GM19239 (cell line): ENCODE measurements around the gene SHTN1.

ENCODE experiments used
- DNase-seq: peaks from one replicate; pipeline ENCODE4 v3.0.0; 2011; ENCODE audit warnings: low spot score; ENCODE audit not compliant: insufficient read length
- FAIRE-seq: peaks from 2 replicates; lab custom pipeline; 2011; peaks lifted over from hg19 to GRCh38; lab: Jason Lieb, UNC

The SHTN1 gene

DNA sequence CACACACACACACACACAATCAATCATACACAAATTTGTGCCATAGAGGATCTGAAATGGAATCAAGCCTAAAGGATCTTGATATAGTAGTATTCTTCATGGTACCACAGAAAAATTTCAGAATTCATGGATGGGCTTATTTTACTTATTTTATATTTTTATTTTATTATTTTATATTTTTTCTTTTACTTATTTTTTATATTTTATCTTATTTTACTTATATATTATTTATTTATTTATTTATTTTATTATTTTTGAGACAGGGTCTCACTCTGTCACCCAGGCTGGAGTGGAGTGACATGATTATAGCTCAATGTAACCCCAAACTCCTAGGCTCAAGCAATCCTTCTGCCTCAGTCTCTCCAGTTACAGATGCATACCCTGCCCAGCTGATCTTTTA lies 16.7 kb downstream of the SHTN1 start:
- DNase-seq, result no peak
- FAIRE-seq, result no peak

GRCh38 chr10:116985611-116986010 lies 19.4 kb downstream of the SHTN1 start:
- FAIRE-seq, result no peak
- DNase-seq, result no peak

DNA sequence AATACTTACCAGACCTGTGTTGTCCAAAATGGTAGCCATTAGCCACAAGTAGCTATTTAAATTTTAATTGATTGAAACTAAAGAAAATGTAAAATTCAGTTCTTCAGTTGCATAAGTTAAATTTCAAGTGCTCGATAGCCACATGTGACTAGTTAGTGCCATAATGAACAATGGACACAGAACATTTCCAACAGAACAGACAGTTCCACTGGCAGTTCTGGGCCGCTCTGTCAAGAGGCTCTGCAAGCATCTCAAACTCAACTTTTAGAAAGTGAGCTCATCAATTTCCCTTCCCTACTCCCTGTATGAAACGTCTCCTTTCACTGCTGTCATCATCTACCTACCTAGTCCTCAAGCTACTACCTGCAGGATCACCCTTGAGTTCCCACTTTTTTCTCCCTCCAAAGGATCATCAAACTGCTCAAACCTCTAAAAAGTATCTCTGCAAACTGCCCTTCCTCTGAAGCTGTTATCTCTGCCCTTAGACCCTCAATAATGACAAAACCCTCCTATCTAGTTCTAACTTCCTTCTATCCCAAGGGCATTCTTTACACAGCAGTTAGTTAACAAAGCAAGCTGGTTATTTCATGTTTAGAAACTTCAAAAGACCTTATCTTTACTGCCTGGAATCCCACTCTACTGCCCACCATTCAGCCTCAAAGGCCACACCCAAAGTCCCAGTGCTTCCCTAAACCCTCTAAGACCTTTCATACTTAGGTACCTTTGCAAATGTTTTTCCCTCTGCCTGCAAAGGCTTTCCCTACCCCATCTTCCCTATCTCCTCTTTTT lies 20.6 kb downstream of the SHTN1 start:
- DNase-seq (no peak), FAIRE-seq (no peak)

DNA sequence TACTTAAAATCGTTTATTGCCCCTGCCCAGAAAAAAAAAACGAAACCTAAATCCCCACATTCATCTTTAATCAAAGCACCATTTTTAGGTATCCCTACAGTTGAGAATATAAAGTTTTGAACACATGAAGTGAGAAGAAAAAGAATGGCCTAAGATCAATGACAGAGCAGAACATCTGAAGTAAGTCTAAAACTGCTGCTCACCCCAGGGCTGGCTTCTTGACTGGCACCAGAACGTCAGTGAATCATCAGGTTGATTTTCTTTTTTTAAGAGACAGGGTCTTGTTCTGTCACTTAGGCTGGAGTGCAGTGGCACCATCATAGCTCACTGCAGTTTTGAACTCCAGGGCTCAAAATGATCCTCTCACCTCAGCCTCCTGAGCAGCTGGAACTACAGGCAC lies 24.9 kb downstream of the SHTN1 start:
- DNase-seq, result no peak
- FAIRE-seq, result no peak

DNA sequence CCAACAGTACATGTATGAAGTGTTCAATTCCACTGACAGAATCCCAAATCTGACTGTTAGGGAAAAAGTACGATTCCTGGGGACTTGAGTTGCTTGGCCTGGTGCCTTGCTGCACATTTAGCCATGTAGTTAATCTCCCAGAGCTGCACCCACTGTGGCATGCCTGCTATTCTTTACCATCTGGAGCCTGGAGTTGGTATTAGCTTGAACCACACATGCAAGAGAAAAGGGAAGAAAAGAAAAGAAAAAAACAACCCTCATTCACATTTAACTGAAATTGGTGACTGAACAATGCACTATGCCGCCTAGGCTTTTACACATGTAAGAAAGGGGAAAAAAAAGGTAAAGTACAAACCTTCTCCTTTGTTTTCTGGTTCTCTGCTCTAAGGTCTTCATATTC lies 26.1 kb downstream of the SHTN1 start:
- no peak for FAIRE-seq
- no peak for DNase-seq

- FAIRE-seq (no peak), DNase-seq (no peak)
These were observed 30.5 kb downstream of the SHTN1 start for GRCh38 chr10:116974456-116975005.

GRCh38 chr10:116973946-116974455 lies 31.0 kb downstream of the SHTN1 start:
- FAIRE-seq, result no peak

GRCh38 chr10:116973371-116973905 lies 31.5 kb downstream of the SHTN1 start:
- FAIRE-seq, result no peak

More at GRCh38 chr10:116973946-116974455, 31.0 kb downstream of the SHTN1 start:
- no peak for DNase-seq

GRCh38 chr10:116972131-116972530 lies 32.9 kb downstream of the SHTN1 start:
- DNase-seq, result no peak

More at GRCh38 chr10:116973371-116973905, 31.5 kb downstream of the SHTN1 start:
- DNase-seq, result no peak

GRCh38 chr10:116970050-116970449 lies 34.9 kb downstream of the SHTN1 start:
- DNase-seq (no peak), FAIRE-seq (no peak)

More at GRCh38 chr10:116972131-116972530, 32.9 kb downstream of the SHTN1 start:
- FAIRE-seq, result no peak

GRCh38 chr10:116968331-116968730 lies 36.7 kb downstream of the SHTN1 start:
- FAIRE-seq, result no peak
- no peak for DNase-seq

DNA sequence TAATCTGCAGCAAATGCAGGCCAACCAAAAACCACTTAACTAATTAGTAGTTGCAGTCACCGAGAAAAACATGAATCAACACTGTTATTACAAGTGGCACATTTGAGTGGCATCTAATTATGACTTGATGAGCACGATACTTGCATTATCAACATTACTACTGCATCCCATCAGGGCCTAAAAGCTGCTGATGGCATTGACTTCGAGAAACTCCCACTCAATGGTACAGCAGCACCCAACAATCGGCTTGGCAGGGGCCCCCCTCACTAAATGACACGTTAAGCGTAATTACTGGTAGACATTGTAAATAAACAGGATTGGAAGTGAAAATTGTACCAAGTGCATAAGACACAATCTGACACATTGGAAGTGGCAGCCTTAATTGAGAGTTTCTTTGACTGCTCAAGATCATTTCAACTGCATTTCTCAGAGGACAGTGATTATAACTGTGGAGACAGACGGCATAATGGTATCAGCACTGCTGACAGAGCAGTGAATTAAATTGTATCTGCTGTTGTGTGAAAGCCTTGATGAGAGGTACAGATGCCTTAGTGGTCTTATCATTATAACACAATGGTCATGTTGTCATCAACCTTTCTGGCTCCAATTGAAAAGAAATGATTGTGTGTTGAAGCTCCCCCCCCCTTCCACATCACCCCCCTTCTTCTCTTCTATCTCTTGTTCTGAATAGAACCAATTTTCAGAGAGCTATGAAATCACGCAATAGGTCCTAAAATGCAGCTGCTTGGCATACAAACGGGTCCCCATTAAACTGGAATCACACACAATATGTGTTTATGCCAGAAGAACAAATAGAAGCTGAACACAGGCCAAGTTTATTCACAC lies 43.4 kb downstream of the SHTN1 start:
- FAIRE-seq, result no peak
- DNase-seq, result no peak

- DNase-seq, result no peak
These were observed 44.8 kb downstream of the SHTN1 start for GRCh38 chr10:116960066-116960776.

GRCh38 chr10:116952729-116953128 lies 52.3 kb downstream of the SHTN1 start:
- DNase-seq (no peak), FAIRE-seq (no peak)

More at GRCh38 chr10:116960066-116960776, 44.8 kb downstream of the SHTN1 start:
- FAIRE-seq, result no peak

DNA sequence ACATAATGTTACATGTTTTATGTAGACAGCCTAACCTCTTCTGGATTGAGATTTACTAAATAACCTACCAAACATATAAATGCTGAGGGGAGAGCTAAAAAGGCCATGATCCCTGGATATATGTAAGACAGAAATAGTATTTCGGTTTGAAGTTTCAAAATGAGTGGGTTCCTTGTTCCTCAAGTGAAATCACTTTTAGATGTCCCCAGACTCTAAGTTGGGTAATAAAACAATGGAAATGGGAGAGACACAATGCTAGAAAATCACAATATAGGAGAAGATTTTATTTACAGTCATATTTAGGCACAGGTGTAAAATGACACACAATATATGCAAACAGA lies 56.5 kb downstream of the SHTN1 start:
- DNase-seq (no peak), FAIRE-seq (no peak)

DNA sequence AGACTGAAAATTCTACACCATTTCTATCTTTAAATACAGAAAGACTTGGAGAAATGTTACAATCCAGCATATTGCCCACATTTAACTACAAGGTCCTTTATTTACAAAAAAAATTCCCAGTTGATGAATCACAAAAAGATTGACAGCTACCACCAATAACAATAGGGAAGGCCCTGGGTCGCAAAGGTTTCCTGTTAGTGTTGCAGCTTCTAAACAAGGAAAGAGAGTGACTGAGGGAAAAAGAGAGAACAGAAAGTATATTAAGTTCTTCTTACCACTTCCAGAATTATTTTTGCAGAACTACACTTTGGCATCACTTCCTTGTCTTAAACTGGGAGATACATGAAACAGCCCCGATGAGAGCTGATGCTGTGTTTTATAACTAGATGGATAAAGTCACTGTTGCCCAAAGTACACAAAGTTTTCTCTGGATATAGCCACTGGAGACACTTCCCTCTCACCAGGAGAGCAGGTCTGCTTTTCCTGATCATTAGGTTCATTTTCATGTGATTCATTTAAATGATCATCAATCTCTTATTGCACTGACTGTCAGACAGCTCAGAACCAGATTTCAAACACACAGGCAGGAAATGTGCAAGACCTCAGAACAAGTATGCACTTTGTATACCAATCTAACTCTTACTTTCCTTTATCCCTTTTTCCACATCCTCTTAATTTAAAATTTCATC lies 57.0 kb downstream of the SHTN1 start:
- FAIRE-seq (no peak), DNase-seq (no peak)

DNA sequence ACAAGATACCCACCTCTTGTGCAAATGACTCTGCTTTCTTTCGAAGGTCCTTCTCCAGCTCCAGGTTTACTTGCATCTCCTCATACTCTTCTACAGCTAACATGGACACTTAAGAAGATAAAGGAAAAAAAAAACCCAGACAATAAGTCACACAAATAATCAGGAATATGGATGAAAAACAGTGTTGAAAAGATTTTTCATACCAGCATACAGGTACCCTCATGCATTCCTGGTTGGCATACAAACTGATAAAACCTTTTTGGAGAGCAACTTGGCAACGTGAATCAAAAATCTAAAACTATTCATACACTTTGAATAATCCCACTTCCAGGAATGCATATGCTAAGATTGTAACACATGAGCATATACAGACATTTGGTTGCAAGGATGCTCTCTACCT lies 60.1 kb downstream of the SHTN1 start:
- no peak for DNase-seq
- FAIRE-seq, result no peak

GRCh38 chr10:116931806-116932205 lies 73.2 kb downstream of the SHTN1 start:
- no peak for FAIRE-seq

GRCh38 chr10:116926426-116926825 lies 78.6 kb downstream of the SHTN1 start:
- no peak for FAIRE-seq

More at GRCh38 chr10:116931806-116932205, 73.2 kb downstream of the SHTN1 start:
- DNase-seq, result no peak

More at GRCh38 chr10:116926426-116926825, 78.6 kb downstream of the SHTN1 start:
- no peak for DNase-seq
